GM19372 (cell line): ENCODE results near the gene OTOP3.
A peak's percentile ranks its signal among the peaks of the same experiment; 100 is the strongest.
"Not testable (repeated sequence)": the region's sequence is repeated elsewhere in the genome, so short reads cannot be mapped to it uniquely, and the experiment has no call there.

Source experiments
- ATAC-seq: cut with Tn5 transposase; IDR thresholded peaks from one replicate; pipeline ENCODE4 v1.9.1; 2021; ENCODE audit warnings: mild to moderate bottlenecking, low read depth, moderate library complexity; ENCODE audit not compliant: unreplicated experiment

The OTOP3 gene

GRCh38 chr17:74979408-74980146 is 43.9 kb downstream of the OTOP3 start:
- no peak for ATAC-seq

- no peak for ATAC-seq
Observed at GRCh38 chr17:74981318-74981978, 45.8 kb downstream of the OTOP3 start.

GRCh38 chr17:74981979-74982662 is 46.4 kb downstream of the OTOP3 start:
- ATAC-seq = peak; percentile 53

- ATAC-seq = not testable (repeated sequence)
Observed at GRCh38 chr17:74982663-74983313, 47.1 kb downstream of the OTOP3 start.

- ATAC-seq = no peak
Observed at GRCh38 chr17:74986206-74986576, 50.5 kb downstream of the OTOP3 start.

- ATAC-seq = peak; percentile 91
Observed at GRCh38 chr17:74987418-74987908, 51.8 kb downstream of the OTOP3 start, which contains the start of gene CDR2L. TSS of gene CDR2L (plus strand) at chr17:74987632. CDS start at chr17:74988044, 412 bp downstream.

- ATAC-seq = peak; percentile 47
Observed at GRCh38 chr17:74987909-74988711, 52.4 kb downstream of the OTOP3 start.

- no peak for ATAC-seq
Observed at GRCh38 chr17:74990581-74991105, 54.9 kb downstream of the OTOP3 start.

- no peak for ATAC-seq
Observed at GRCh38 chr17:74992223-74992622, 56.5 kb downstream of the OTOP3 start.

GRCh38 chr17:74994440-74994839 is 58.7 kb downstream of the OTOP3 start:
- ATAC-seq = no peak

- no peak for ATAC-seq
Observed at GRCh38 chr17:74995847-74996246, 60.1 kb downstream of the OTOP3 start.

- ATAC-seq = no peak
Observed at GRCh38 chr17:74998783-74999182, 63.1 kb downstream of the OTOP3 start.

GRCh38 chr17:74999523-74999922 is 63.8 kb downstream of the OTOP3 start:
- no peak for ATAC-seq
